Upper lobe of left lung (tissue), 6 donors: ENCODE measurements around the gene MYOM3. TPM values are rescaled to one million over a fixed set of nuclear protein-coding genes. Genes with fewer than 3 reads are reported as not detected.

Experiments
- ATAC-seq, 2 donors: fragments of 200-7000 bp; cut with Tn5 transposase; one replicate each; pipeline ENCODE4 v1.9.1; 2022; ENCODE audit warnings: mild to moderate bottlenecking in 2 of 2, moderate library complexity in 2 of 2; ENCODE audit not compliant: low FRiP score in 2 of 2
- DNase-seq, 2 donors: peaks; one replicate each; pipeline ENCODE4 v3.0.0-alpha.2; 2019 to 2020
- H3K27ac ChIP-seq, 4 donors: fragments of 200-600 bp; sonication (generic); one replicate each; pipeline ENCODE4 v1.5.1; 2016 to 2019
- H3K27me3 ChIP-seq, 4 donors: fragments of 200-600 bp; sonication (generic); one replicate each; pipeline ENCODE4 v1.5.1; 2017 to 2019
- H3K36me3 ChIP-seq, 4 donors: fragments of 200-600 bp; sonication (generic); one replicate each; pipeline ENCODE4 v1.5.1; 2016 to 2019
- H3K4me1 ChIP-seq, 4 donors: fragments of 200-600 bp; sonication (generic); one replicate each; pipeline ENCODE4 v1.5.1; 2018 to 2019
- H3K4me3 ChIP-seq, 4 donors: fragments of 200-600 bp; sonication (generic); one replicate each; pipeline ENCODE4 v1.5.1; 2017 to 2019; ENCODE audit warnings: mild to moderate bottlenecking in 2 of 4, moderate library complexity in 1 of 4
- H3K9me3 ChIP-seq, 4 donors: fragments of 200-600 bp; sonication (generic); one replicate each; pipeline ENCODE4 v1.5.1; 2018 to 2019
- EP300 ChIP-seq, 4 donors: sonication (generic); formaldehyde crosslinking; IDR thresholded peaks; one replicate each; pipeline ENCODE4 v1.5.1; 2017; ENCODE audit warnings: antibody characterized with exemption in 4 of 4, control low read depth in 2 of 4
- POLR2A ChIP-seq, 4 donors: fragments of 450-650 bp; IDR thresholded peaks; one replicate each; pipeline ENCODE4 v1.5.1; 2016 to 2017; ENCODE audit warnings: antibody characterized with exemption in 4 of 4, mild to moderate bottlenecking in 2 of 4
- POLR2AphosphoS5 ChIP-seq, 2 donors: sonication (generic); formaldehyde crosslinking; IDR thresholded peaks; one replicate each; pipeline ENCODE4 v1.5.1; 2017; ENCODE audit warnings: antibody characterized with exemption in 2 of 2
- WGBS, 2 donors: methylation state at CpG; one replicate each; pipeline ENCODE4 v1.1.5; 2017 to 2018; 5-methylcytosine and 5-hydroxymethylcytosine counted together
- total RNA-seq, 6 donors: library from RNA; depleted of rRNA in 4 of 6; stranded (reverse); fragments of >200 nt in 4 of 6; gene quantifications; one replicate each; pipeline versions ENCODE4 v1.1.0 to v1.2.1, GENCODE V29; 2016 to 2021
- TF ChIP-seq, protein P1 (sequence below), 6 experiments: fragments of 450-650 bp in 4 of 6; fragments of 200-600 bp in 2 of 6; sonication (generic) in 2 of 6; IDR thresholded peaks; one replicate each; pipeline ENCODE4 v1.5.1; 2016 to 2019; ENCODE audit warnings: antibody characterized with exemption in 6 of 6
- donor health status: DM: no; HTN: no; CAD: no; lungs with moderate emphysema.
- donor health status: DM: no; HTN: yes; CAD: no; lungs with severe emphysema.

Gene MYOM3
- total RNA-seq, 6 donors from 2014 or later = 0.11 to 0.20 (median 0.15) TPM; not detected in 3

GRCh38 chr1:24139222-24139489, 27.2 kb upstream of the MYOM3 start:
- H3K4me1 ChIP-seq = peaks cover 0 to 5% (median 2%) of the 10 kb centered on the region in 4 donors
- H3K27ac ChIP-seq = no peak overlapping the region
- DNase-seq (no peak), ATAC-seq (no peak)
- TF ChIP-seq POLR2AphosphoS5 (IDR thresholded peaks at IDR 0.05) (no peak), POLR2A (IDR thresholded peaks at IDR 0.05) (no peak), EP300 (IDR thresholded peaks at IDR 0.05) (no peak)
- TF ChIP-seq, protein P1, sequence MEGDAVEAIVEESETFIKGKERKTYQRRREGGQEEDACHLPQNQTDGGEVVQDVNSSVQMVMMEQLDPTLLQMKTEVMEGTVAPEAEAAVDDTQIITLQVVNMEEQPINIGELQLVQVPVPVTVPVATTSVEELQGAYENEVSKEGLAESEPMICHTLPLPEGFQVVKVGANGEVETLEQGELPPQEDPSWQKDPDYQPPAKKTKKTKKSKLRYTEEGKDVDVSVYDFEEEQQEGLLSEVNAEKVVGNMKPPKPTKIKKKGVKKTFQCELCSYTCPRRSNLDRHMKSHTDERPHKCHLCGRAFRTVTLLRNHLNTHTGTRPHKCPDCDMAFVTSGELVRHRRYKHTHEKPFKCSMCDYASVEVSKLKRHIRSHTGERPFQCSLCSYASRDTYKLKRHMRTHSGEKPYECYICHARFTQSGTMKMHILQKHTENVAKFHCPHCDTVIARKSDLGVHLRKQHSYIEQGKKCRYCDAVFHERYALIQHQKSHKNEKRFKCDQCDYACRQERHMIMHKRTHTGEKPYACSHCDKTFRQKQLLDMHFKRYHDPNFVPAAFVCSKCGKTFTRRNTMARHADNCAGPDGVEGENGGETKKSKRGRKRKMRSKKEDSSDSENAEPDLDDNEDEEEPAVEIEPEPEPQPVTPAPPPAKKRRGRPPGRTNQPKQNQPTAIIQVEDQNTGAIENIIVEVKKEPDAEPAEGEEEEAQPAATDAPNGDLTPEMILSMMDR (IDR thresholded peaks at IDR 0.05) = no peak
- H3K36me3 ChIP-seq = no peaks in the 10 kb centered on the region
- no peaks in the 10 kb centered on the region for H3K9me3 ChIP-seq
- no peak overlapping the region for H3K4me3 ChIP-seq
- no peaks in the 10 kb centered on the region for H3K27me3 ChIP-seq
- WGBS, 2 donors = 63 to 72% methylated on average over 2 of the region's 2 CpGs

DNA sequence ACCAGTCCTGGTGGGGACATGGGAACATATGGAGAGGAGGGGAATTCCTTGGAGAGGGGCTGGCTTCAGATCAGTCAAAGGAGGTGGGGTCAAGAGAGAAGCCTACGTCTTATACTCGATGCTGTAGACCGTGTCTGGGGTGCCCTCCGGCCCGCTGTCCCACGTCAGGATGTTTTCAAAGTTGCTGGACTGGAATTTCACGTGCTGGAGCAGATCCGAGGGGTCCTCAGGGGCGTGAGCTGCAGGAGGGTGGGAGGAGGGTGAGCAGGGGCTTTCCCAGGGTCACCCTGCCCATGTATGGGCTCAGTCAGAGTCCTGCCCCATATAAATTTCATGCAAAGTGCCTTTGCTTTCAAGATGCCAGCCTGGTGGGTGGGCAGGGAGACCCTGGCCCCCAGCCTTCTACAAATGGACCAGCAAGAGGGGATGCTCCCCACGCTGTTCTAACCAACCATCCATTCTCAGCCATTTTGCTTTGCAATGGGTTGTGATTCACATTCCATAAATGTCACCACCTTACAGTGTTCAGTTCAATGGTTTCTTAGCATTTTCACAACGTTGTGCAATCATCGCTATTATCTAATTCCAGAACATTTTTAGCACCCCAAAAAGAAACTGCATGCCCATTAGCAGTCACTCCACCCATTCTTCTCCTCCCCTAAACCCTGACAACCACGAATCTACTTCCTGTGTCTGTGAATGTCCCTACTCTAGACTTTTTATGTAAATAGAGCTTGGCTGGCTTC, 26.7 kb upstream of the MYOM3 start:
- no peak for ATAC-seq
- 58 to 69% methylated on average over 10 to 13 of the region's 13 CpGs for WGBS, 2 donors
- Histone ChIP-seq H3K36me3 (no peaks in the 10 kb centered on the region), H3K27me3 (no peaks in the 10 kb centered on the region), H3K27ac (no peak overlapping the region), H3K9me3 (no peaks in the 10 kb centered on the region), H3K4me3 (no peak overlapping the region), H3K4me1 (peaks cover 0 to 5% (median 2%) of the 10 kb centered on the region in 4 donors)
- DNase-seq = no peak
- TF ChIP-seq POLR2AphosphoS5 (IDR thresholded peaks at IDR 0.05) = no peak
- no peak for TF ChIP-seq EP300 (IDR thresholded peaks at IDR 0.05)
- no peak for TF ChIP-seq POLR2A (IDR thresholded peaks at IDR 0.05)
- TF ChIP-seq, protein P1 (IDR thresholded peaks at IDR 0.05) = no peak

DNA sequence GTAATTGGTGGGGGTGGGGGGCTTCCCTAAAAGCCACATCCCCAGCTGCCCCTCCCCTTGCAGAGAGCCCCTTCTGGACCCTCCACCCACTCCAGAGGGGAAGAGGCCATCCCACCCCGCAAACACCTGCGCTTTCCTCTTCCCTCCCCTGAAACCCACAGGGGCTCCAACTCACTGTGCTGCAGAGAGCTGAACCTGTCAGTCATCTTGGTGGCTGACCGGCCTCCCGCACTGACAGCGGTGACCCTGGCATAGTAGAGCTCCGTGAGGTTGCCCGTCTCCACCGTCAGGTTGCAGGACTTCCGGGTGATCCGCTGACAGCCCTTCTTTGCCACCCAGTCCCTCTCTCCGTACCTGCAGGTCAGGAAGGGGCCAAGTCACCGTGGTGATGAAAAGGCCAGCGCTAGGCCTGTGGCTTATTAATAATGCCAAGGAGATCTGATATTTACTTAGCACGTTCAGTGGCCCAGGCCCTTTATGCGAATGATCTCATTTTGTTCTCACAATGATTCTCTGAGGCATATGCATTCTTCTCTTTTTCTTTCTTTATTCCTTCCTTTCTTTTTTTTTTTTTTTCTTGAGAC, 25.1 kb upstream of the MYOM3 start:
- DNase-seq (no peak), ATAC-seq (no peak)
- Histone ChIP-seq H3K36me3 (no peaks in the 10 kb centered on the region), H3K4me3 (no peak overlapping the region), H3K4me1 (peaks cover 0 to under 1% (median 0%) of the 10 kb centered on the region in 4 donors), H3K9me3 (no peaks in the 10 kb centered on the region), H3K27ac (no peak overlapping the region), H3K27me3 (no peaks in the 10 kb centered on the region)
- 81% methylated on average over 11 to 15 of the region's 15 CpGs for WGBS, 2 donors
- TF ChIP-seq, protein P1 (IDR thresholded peaks at IDR 0.05) = no peak
- no peak for TF ChIP-seq POLR2A (IDR thresholded peaks at IDR 0.05)
- TF ChIP-seq EP300 (IDR thresholded peaks at IDR 0.05) = no peak
- TF ChIP-seq POLR2AphosphoS5 (IDR thresholded peaks at IDR 0.05) = no peak

- Histone ChIP-seq H3K27ac (no peak overlapping the region), H3K9me3 (peaks cover 0 to 10% (median 4%) of the 10 kb centered on the region in 4 donors), H3K27me3 (no peaks in the 10 kb centered on the region), H3K4me3 (no peak overlapping the region), H3K36me3 (no peaks in the 10 kb centered on the region), H3K4me1 (no peaks in the 10 kb centered on the region)
- no peak for ATAC-seq
- no peak for DNase-seq
- 79 to 82% methylated on average over 3 of the region's 3 CpGs for WGBS, 2 donors
- TF ChIP-seq POLR2AphosphoS5 (IDR thresholded peaks at IDR 0.05) (no peak), POLR2A (IDR thresholded peaks at IDR 0.05) (no peak), EP300 (IDR thresholded peaks at IDR 0.05) (no peak)
- TF ChIP-seq, protein P1 (IDR thresholded peaks at IDR 0.05) = no peak
Observed at GRCh38 chr1:24134376-24134775, 22.4 kb upstream of the MYOM3 start.

GRCh38 chr1:24133819-24134218, 21.9 kb upstream of the MYOM3 start:
- Histone ChIP-seq H3K4me3 (no peak overlapping the region), H3K9me3 (peaks cover 0 to 10% (median 4%) of the 10 kb centered on the region in 4 donors), H3K27me3 (no peaks in the 10 kb centered on the region), H3K27ac (no peak overlapping the region), H3K36me3 (no peaks in the 10 kb centered on the region), H3K4me1 (no peaks in the 10 kb centered on the region)
- WGBS, 2 donors = 71 to 88% methylated on average over 1 of the region's 1 CpG
- DNase-seq (no peak), ATAC-seq (no peak)
- no peak for TF ChIP-seq POLR2AphosphoS5 (IDR thresholded peaks at IDR 0.05)
- TF ChIP-seq EP300 (IDR thresholded peaks at IDR 0.05) = no peak
- TF ChIP-seq, protein P1 (IDR thresholded peaks at IDR 0.05) = no peak
- no peak for TF ChIP-seq POLR2A (IDR thresholded peaks at IDR 0.05)
